AML-193 (cell line): Measurements from ENCODE around the gene DHX30.
A peak's percentile ranks its signal among the peaks of the same experiment; 100 is the strongest.
"Not testable (repeated sequence)": the region's sequence is repeated elsewhere in the genome, so short reads cannot be mapped to it uniquely, and the experiment has no call there.

ENCODE experiments used
- DNase-seq, 2 experiments: peaks; one replicate each; lab custom pipeline; 2025; lab: John Stamatoyannopoulos, UW

DHX30 gene

GRCh38 chr3:47802734-47803479 lies at the start of gene DHX30:
DHX30 (plus strand) TSS chr3:47803138; CDS start chr3:47810684, 7,546 bp downstream.
- DNase-seq, result peak; percentile 72 to 85

GRCh38 chr3:47758261-47759025 lies 44.5 kb upstream of the DHX30 start:
- DNase-seq, result no peak

DNA sequence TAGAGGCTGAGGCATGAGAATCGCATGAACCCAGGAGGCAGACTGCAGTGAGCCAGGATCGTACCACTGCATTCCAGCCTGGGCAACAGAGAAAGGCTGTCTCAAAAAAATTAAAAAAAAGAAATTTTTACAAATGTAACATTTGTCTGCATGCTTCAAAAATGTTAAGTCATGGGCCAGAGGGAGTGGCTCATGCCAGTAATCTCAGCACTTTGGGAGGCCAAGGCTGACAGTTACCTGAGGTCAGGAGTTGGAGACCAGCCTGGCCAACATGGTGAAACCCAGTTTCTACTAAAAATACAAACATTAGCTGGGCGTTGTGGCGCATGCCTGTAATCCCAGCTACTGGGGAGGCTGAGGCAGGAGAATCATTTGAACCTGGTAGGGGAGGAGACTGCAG lies 42.7 kb upstream of the DHX30 start:
- DNase-seq, result not testable (repeated sequence)

DNA sequence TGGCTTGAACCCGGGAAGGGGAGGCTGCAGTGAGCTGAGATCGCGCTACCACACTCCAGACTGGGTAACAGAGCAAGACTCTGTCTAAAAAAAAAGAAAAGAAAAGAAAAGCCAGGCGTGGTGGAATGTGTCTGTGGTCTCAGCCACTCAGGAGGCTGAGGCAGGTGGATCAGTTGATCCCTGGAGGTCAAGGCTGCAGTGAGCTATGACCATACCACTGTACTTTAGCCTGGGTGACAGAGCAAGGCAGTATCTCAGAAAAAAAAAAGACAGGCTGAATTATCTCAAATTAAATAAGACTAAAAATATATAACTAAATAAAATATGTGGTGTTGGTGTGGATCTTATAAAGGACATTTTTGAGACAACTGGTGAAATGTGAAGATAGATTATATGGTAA lies 41.9 kb upstream of the DHX30 start:
- DNase-seq, result no peak

GRCh38 chr3:47762233-47762632 lies 40.7 kb upstream of the DHX30 start:
- no peak for DNase-seq

DNA sequence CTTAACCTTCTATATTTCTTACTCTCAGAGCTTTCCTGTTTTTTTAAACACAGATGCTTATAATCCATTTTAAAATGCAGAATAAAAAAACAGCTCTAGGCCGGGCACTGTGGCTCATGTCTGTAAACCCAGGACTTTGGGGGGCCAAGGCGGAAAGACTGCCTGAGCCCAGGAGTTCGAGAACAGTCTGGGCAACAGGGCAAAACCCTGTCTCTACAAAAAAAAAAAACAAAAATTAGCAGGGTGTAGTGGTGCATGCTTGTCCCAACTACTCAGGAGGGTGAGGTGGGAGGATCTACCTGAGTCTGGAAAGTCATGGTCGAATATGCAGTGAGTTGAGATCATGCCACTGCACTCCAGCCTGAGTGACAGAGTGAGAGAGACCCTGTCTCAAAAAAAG lies 36.8 kb upstream of the DHX30 start:
- DNase-seq, result no peak

- DNase-seq, result no peak
These were observed 30.9 kb upstream of the DHX30 start for GRCh38 chr3:47772047-47772446.

GRCh38 chr3:47772788-47773187 lies 30.1 kb upstream of the DHX30 start:
- DNase-seq, result no peak

DNA sequence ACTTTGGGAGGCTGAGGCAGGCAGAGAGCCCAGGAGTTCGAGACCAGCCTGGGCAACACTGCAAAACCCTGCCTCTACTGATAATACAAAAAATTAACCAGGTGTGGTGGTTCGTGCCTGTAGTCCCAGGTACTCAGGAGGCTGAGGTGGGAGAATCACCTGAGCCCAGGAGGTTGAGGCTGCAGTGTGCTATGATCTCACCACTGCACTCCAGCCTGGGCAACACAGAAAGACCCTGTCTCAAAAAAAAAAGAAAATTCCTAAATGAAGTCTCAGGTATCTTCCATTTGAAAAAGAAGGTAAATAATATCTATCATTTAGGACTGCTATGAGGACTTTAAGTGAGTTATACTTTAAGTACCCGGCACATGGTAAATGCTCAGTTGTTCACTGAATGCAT lies 24.2 kb upstream of the DHX30 start:
- no peak for DNase-seq

DNA sequence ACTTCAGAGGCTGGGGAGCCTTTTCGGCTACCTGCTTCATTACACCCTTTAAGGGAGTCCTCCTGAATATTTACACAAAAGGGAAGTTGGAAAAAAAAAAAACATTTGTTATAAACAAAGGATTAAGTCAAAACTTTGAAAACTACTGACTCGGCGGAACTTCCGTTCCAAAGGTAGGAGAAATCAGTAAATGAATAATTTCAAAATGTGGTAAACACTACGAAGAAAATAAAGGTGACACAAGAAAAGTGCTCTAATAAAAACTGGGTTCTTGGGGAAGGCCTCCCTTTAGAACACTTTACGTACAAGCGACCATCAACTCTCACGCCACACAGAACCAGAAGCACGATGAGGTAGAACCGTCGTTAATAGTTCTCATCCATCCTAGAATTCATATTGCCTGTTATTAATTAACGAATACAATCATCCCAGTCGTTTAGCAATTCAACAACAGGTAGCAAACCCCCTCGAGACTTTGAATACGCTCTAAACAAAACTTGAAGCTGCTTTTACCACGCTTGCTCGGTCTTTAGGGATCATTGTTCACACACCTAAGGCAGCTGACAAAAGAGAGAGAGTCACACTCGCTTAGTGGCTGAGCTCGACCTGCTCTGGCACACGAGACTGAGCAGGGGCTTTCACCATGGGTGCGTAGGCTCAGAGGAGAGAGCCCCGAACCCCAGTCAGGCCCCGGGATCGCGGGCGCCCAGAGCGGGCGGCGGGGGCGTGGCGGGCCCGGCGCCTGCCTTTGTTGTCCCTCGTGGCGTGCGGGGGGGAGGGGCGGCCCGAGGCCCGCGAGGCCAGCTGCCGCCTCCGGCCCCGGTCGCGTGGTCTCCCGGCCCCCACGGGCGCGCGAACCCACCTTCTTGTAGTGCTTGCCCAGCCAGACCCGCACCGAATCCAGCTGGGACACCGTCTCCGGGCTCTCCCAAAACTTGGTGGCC lies 21.9 kb upstream of the DHX30 start:
- DNase-seq, result peak; percentile 30 to 52

- peak; percentile 97 for DNase-seq
These were observed 21.1 kb upstream of the DHX30 start, which contains the start of gene SMARCC1 for GRCh38 chr3:47781685-47782445. SMARCC1 (minus strand) TSS chr3:47781893; CDS start chr3:47781797, 96 bp downstream.

GRCh38 chr3:47782446-47783308 lies 20.3 kb upstream of the DHX30 start:
- DNase-seq, result no peak

- no peak for DNase-seq
These were observed 19.3 kb upstream of the DHX30 start for GRCh38 chr3:47783673-47784072.

GRCh38 chr3:47791193-47791855 lies 11.6 kb upstream of the DHX30 start:
- no peak for DNase-seq

DNA sequence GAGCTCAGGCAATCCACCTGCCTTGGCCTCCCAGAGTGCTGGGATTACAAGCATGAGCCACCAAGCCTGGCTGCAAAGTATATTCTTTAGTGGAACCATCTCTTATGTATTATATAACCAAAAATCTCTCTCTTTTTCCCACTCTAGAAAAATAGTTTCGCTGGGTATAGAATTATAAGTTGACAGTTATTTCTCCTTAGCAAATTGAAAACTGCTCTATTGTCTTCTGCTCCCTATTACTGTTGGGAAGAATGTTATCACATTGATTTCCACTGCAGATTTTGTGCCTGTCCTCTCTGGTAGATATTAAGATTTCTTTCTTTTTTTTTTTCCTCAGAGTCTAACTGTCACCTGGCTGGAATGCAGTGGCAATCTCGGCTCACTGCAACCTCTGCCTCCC lies 10.2 kb upstream of the DHX30 start:
- DNase-seq, result no peak

DNA sequence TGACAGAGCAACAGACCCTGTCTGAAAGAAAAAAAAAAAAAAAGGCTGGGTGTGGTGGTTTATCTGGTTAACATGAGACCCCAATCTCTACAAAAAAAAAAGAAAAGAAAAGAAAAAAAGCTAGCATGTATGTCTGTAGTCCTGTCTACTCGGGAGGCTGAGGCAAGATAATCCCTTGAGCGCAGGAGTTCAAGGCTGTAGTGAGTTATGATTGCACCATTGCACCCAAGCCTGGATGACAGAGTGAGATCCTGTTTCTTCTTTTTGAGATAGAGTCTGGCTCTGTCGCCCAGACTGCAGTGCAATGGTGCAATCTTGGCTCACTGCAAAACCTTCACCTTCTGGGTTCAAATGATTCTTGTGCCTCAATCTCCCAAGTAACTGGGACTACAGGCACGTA lies 8.4 kb upstream of the DHX30 start:
- DNase-seq, result no peak

GRCh38 chr3:47799733-47800132 lies 3.2 kb upstream of the DHX30 start:
- DNase-seq, result peak; percentile 35 to 52

DNA sequence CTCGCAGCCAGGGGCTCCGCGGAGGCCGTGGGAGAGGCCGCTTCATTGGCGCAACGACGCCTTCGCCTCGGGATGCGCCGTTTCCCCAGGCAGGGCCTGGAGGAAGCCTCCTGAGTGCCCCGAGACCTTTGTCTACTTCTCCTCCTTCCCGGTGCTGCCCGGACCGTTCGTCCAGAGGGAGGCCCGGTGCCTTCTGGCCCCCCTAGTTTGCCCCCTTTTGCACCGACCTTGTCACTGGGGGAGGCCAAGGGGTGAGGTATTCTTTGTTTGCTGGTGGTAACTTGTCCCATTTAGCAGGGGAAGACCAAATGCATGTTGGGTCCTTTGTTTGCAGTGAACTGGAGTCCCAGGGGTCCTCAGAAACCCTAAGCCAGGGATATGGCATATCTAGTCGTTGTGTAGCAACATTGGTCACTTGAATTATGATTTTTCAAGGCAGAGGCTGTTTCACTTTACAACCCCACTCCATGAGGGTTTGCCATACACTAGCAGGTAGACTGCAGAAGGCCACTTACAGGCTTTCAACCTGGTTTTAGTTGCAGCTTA lies 615 bp downstream of the DHX30 start:
- peak in 1 of 2 experiments; percentile 54 for DNase-seq

- no peak for DNase-seq
These were observed 1.6 kb downstream of the DHX30 start for GRCh38 chr3:47804577-47804976.
